Neuron (in vitro differentiated cells): ENCODE results near the gene MARK3.

ENCODE experiments used
- H2AFZ ChIP-seq: one replicate; pipeline ENCODE4 v1.6.1; 2013; ENCODE audit warnings: low read depth, mild to moderate bottlenecking, inconsistent platforms, low read length, moderate library complexity
- H3K27me3 ChIP-seq: one replicate; pipeline ENCODE4 v1.6.1; 2013; ENCODE audit warnings: low read length; ENCODE audit not compliant: insufficient read depth
- H3K36me3 ChIP-seq: one replicate; pipeline ENCODE4 v1.6.1; 2013; ENCODE audit warnings: low read length; ENCODE audit not compliant: insufficient read depth
- H3K4me1 ChIP-seq: one replicate; pipeline ENCODE4 v1.6.1; 2013; ENCODE audit warnings: low read length; ENCODE audit not compliant: insufficient read depth
- H3K4me3 ChIP-seq: 2 replicates; pipeline ENCODE4 v1.5.1; 2013; ENCODE audit warnings: mild to moderate bottlenecking, low read length, moderate library complexity
- H3K9me3 ChIP-seq: one replicate; pipeline ENCODE4 v1.6.1; 2013; ENCODE audit warnings: low read length

The MARK3 gene

GRCh38 chr14:103535891-103536565 is 150.8 kb downstream of the MARK3 start:
- Histone ChIP-seq H3K27me3 (no peaks in the 10 kb centered on the region), H3K4me3 (no peak overlapping the region), H3K9me3 (no peaks in the 10 kb centered on the region), H3K36me3 (peaks cover 8% of the 10 kb centered on the region), H2AFZ (no peak overlapping the region), H3K4me1 (peaks cover 38% of the 10 kb centered on the region)

- H3K27me3 ChIP-seq: no peaks in the 10 kb centered on the region
- H3K4me3 ChIP-seq: no peak overlapping the region
- H3K9me3 ChIP-seq: no peaks in the 10 kb centered on the region
- H3K4me1 ChIP-seq: peaks cover 44% of the 10 kb centered on the region
- H2AFZ ChIP-seq: no peak overlapping the region
- peaks cover 8% of the 10 kb centered on the region for H3K36me3 ChIP-seq
These were observed 151.5 kb downstream of the MARK3 start for GRCh38 chr14:103536693-103537092.

GRCh38 chr14:103537175-103537990 is 152.2 kb downstream of the MARK3 start:
- H3K27me3 ChIP-seq: no peaks in the 10 kb centered on the region
- peaks cover 7% of the 10 kb centered on the region for H3K36me3 ChIP-seq
- H2AFZ ChIP-seq: no peak overlapping the region
- peaks cover 51% of the 10 kb centered on the region for H3K4me1 ChIP-seq
- H3K4me3 ChIP-seq: no peak overlapping the region
- H3K9me3 ChIP-seq: no peaks in the 10 kb centered on the region

- H3K9me3 ChIP-seq: no peaks in the 10 kb centered on the region
- peaks cover 60% of the 10 kb centered on the region for H3K4me1 ChIP-seq
- H3K36me3 ChIP-seq: no peaks in the 10 kb centered on the region
- no peaks in the 10 kb centered on the region for H3K27me3 ChIP-seq
- no peak overlapping the region for H2AFZ ChIP-seq
- H3K4me3 ChIP-seq: no peak overlapping the region
These were observed 153.3 kb downstream of the MARK3 start for GRCh38 chr14:103538291-103539055.

- no peaks in the 10 kb centered on the region for H3K36me3 ChIP-seq
- H3K4me1 ChIP-seq: peaks cover 68% of the 10 kb centered on the region
- H3K4me3 ChIP-seq: no peak overlapping the region
- H3K9me3 ChIP-seq: no peaks in the 10 kb centered on the region
- no peak overlapping the region for H2AFZ ChIP-seq
- no peaks in the 10 kb centered on the region for H3K27me3 ChIP-seq
These were observed 154.0 kb downstream of the MARK3 start for GRCh38 chr14:103539056-103539825.

- Histone ChIP-seq H3K27me3 (no peaks in the 10 kb centered on the region), H3K9me3 (no peaks in the 10 kb centered on the region), H3K36me3 (no peaks in the 10 kb centered on the region), H2AFZ (no peak overlapping the region), H3K4me1 (peaks cover 75% of the 10 kb centered on the region), H3K4me3 (no peak overlapping the region)
These were observed 155.8 kb downstream of the MARK3 start for GRCh38 chr14:103540821-103541708.

GRCh38 chr14:103541709-103542604 is 156.7 kb downstream of the MARK3 start:
- no peak overlapping the region for H3K4me3 ChIP-seq
- H3K36me3 ChIP-seq: no peaks in the 10 kb centered on the region
- H3K4me1 ChIP-seq: peaks cover 83% of the 10 kb centered on the region
- H2AFZ ChIP-seq: no peak overlapping the region
- H3K9me3 ChIP-seq: no peaks in the 10 kb centered on the region
- H3K27me3 ChIP-seq: no peaks in the 10 kb centered on the region

- H3K4me1 ChIP-seq: peaks cover 85% of the 10 kb centered on the region
- H3K9me3 ChIP-seq: no peaks in the 10 kb centered on the region
- H3K4me3 ChIP-seq: no peak overlapping the region
- H2AFZ ChIP-seq: no peak overlapping the region
- no peaks in the 10 kb centered on the region for H3K36me3 ChIP-seq
- H3K27me3 ChIP-seq: no peaks in the 10 kb centered on the region
These were observed 157.4 kb downstream of the MARK3 start for GRCh38 chr14:103542605-103543088.

GRCh38 chr14:103543140-103543539 is 157.9 kb downstream of the MARK3 start:
- Histone ChIP-seq H3K27me3 (no peaks in the 10 kb centered on the region), H3K4me3 (no peak overlapping the region), H3K9me3 (no peaks in the 10 kb centered on the region), H2AFZ (no peak overlapping the region), H3K36me3 (no peaks in the 10 kb centered on the region), H3K4me1 (peaks cover 84% of the 10 kb centered on the region)

- H3K27me3 ChIP-seq: no peaks in the 10 kb centered on the region
- no peak overlapping the region for H2AFZ ChIP-seq
- no peak overlapping the region for H3K4me3 ChIP-seq
- no peaks in the 10 kb centered on the region for H3K9me3 ChIP-seq
- H3K36me3 ChIP-seq: no peaks in the 10 kb centered on the region
- peaks cover 77% of the 10 kb centered on the region for H3K4me1 ChIP-seq
These were observed 158.6 kb downstream of the MARK3 start for GRCh38 chr14:103543721-103544387.
